Hepatocyte (in vitro differentiated cells): ENCODE results near the gene FHOD3. TPM values are rescaled to one million over a fixed set of nuclear protein-coding genes. Genes with fewer than 3 reads are reported as not detected.

ENCODE experiments used
- DNase-seq: peaks from one replicate; pipeline ENCODE4 v3.0.0-alpha.2; 2016; ENCODE audit warnings: low spot score
- H2AFZ ChIP-seq: fragments of 200-600 bp; sonication (generic); 2 replicates; pipeline ENCODE4 v1.6.0; 2016; ENCODE audit warnings: antibody characterized with exemption, mild to moderate bottlenecking
- H3K27ac ChIP-seq: fragments of 200-600 bp; sonication (generic); 2 replicates; pipeline ENCODE4 v1.5.1; 2016; ENCODE audit warnings: mild to moderate bottlenecking
- H3K27me3 ChIP-seq: fragments of 200-600 bp; sonication (generic); 2 replicates; pipeline ENCODE4 v1.6.1; 2016
- H3K36me3 ChIP-seq: fragments of 200-600 bp; sonication (generic); replicated peaks from 2 replicates; pipeline ENCODE4 v1.5.1; 2016; ENCODE audit warnings: low read depth; ENCODE audit not compliant: insufficient read depth
- H3K4me1 ChIP-seq: fragments of 200-600 bp; sonication (generic); 2 replicates; pipeline ENCODE4 v1.5.1; 2016; ENCODE audit warnings: mild to moderate bottlenecking, moderate library complexity; ENCODE audit not compliant: insufficient read depth
- H3K4me2 ChIP-seq: fragments of 200-600 bp; sonication (generic); 2 replicates; pipeline ENCODE4 v1.6.0; 2016
- H3K4me3 ChIP-seq: fragments of 200-600 bp; sonication (generic); 2 replicates; pipeline ENCODE4 v1.5.1; 2016; ENCODE audit warnings: mild to moderate bottlenecking
- H3K79me2 ChIP-seq: fragments of 200-600 bp; sonication (generic); 2 replicates; pipeline ENCODE4 v1.6.0; 2017; ENCODE audit warnings: mild to moderate bottlenecking
- H3K9me2 ChIP-seq: fragments of 200-600 bp; sonication (generic); replicated peaks from 2 replicates; pipeline ENCODE4 v1.6.0; 2017; ENCODE audit warnings: mild to moderate bottlenecking; ENCODE audit not compliant: insufficient read depth
- H3K9me3 ChIP-seq: fragments of 200-600 bp; sonication (generic); 2 replicates; pipeline ENCODE4 v1.5.1; 2016; ENCODE audit warnings: low read depth, mild to moderate bottlenecking
- H4K20me1 ChIP-seq: fragments of 200-600 bp; sonication (generic); 2 replicates; pipeline ENCODE4 v1.6.0; 2016; ENCODE audit warnings: mild to moderate bottlenecking; ENCODE audit not compliant: insufficient read depth, poor library complexity, severe bottlenecking
- EZH2 ChIP-seq: fragments of 200-600 bp; sonication (generic); IDR thresholded peaks from 2 replicates; pipeline ENCODE4 v1.6.1; 2016; ENCODE audit warnings: antibody characterized with exemption, mild to moderate bottlenecking, borderline replicate concordance
- EZH2phosphoT487 ChIP-seq: fragments of 200-600 bp; sonication (generic); IDR thresholded peaks from one replicate; pipeline ENCODE4 v1.6.1; 2018; ENCODE audit warnings: antibody characterized with exemption, mild to moderate bottlenecking, low read depth, moderate library complexity; ENCODE audit not compliant: unreplicated experiment, severe bottlenecking
- WGBS: methylation state at CpG from one replicate; pipeline ENCODE4 v1.1.6; 2016; ENCODE audit warnings: low lambda C conversion rate; ENCODE audit errors: missing lambda C conversion rate; 5-methylcytosine and 5-hydroxymethylcytosine counted together
- polyA plus RNA-seq: library from polyadenylated mRNA; unstranded; fragments of >200 nt; fragmentation: Nextera tagmentation; extraction: Ambion mirVana; gene quantifications from 2 replicates; pipeline ENCODE4 v1.2.1, GENCODE V29; 2016
- total RNA-seq: library from RNA; depleted of rRNA; stranded (reverse); fragments of >200 nt; gene quantifications from 2 replicates; pipeline ENCODE4 v1.2.3, GENCODE V29; 2014
- TF ChIP-seq, protein P1 (sequence below): fragments of 200-600 bp; sonication (generic); IDR thresholded peaks from 2 replicates; pipeline ENCODE4 v1.5.1; 2016; ENCODE audit warnings: antibody characterized with exemption, mild to moderate bottlenecking; ENCODE audit not compliant: poor library complexity

Gene FHOD3
- total and polyA plus RNA-seq, 2 experiments from 2014 or later = 1.7 to 2.7 TPM

DNA sequence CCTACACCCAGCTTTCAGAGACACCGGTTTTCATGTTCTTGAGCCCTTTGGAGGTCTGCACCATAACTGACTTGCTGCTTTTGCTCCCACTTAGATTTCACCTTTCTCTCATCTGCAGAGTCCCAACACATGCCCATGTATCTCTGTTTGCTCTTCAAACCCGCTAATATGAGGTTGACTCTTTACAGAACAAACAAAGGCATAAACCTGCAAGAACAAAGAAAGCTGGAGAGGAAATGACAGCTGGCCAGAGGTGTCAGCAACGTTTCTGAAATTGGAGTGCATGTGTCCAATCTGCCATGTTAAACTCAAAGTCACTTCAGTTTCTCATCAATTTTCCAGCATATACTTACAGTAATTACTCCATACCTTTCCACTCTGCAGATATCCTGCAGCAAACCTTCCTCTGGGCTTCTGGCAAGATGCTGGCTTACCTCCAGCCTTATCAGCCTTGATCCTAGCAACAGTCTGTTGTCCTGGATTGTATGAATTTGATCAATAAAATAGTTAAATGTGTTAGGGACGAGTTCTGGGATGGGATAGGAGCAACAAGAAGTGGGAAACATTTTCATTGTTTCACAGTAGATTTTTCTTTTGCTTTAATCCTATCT lies 157.4 kb downstream of the FHOD3 start:
- Histone ChIP-seq H3K79me2 (no peaks in the 10 kb centered on the region), H3K36me3 (no peaks in the 10 kb centered on the region), H3K4me2 (no peak overlapping the region), H3K27me3 (no peaks in the 10 kb centered on the region), H3K4me1 (no peaks in the 10 kb centered on the region), H2AFZ (no peak overlapping the region), H3K9me3 (no peaks in the 10 kb centered on the region), H3K27ac (no peak overlapping the region), H4K20me1 (no peaks in the 10 kb centered on the region), H3K4me3 (no peak overlapping the region), H3K9me2 (no peaks in the 10 kb centered on the region)
- WGBS = 39% methylated on average over 4 of the region's 4 CpGs
- TF ChIP-seq EZH2 (no peak), EZH2phosphoT487 (no peak)
- TF ChIP-seq, protein P1, sequence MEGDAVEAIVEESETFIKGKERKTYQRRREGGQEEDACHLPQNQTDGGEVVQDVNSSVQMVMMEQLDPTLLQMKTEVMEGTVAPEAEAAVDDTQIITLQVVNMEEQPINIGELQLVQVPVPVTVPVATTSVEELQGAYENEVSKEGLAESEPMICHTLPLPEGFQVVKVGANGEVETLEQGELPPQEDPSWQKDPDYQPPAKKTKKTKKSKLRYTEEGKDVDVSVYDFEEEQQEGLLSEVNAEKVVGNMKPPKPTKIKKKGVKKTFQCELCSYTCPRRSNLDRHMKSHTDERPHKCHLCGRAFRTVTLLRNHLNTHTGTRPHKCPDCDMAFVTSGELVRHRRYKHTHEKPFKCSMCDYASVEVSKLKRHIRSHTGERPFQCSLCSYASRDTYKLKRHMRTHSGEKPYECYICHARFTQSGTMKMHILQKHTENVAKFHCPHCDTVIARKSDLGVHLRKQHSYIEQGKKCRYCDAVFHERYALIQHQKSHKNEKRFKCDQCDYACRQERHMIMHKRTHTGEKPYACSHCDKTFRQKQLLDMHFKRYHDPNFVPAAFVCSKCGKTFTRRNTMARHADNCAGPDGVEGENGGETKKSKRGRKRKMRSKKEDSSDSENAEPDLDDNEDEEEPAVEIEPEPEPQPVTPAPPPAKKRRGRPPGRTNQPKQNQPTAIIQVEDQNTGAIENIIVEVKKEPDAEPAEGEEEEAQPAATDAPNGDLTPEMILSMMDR = no peak
- DNase-seq = no peak

DNA sequence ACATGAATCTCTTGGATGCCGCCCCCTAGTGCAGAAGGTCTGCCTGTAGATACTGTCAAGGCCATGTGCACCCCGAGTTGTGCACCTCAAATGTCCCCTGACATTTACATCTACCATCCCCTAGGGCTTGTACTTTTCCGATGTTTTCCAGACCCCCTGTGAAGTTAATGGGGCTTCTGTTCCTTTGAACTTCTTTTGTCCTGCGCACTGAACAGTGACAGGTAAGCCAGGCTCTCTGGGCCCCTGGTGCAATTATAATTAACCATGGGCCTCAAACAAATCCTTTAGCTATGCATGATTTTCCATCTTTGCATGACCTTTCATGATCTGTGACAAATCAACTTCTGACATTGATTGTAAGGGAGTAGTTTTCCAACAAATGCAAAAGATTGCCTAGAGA lies 158.4 kb downstream of the FHOD3 start:
- DNase-seq = no peak
- Histone ChIP-seq H3K4me1 (no peaks in the 10 kb centered on the region), H3K27ac (no peak overlapping the region), H2AFZ (no peak overlapping the region), H3K79me2 (no peaks in the 10 kb centered on the region), H3K4me3 (no peak overlapping the region), H3K4me2 (no peak overlapping the region), H3K36me3 (no peaks in the 10 kb centered on the region), H4K20me1 (no peaks in the 10 kb centered on the region), H3K9me2 (no peaks in the 10 kb centered on the region), H3K27me3 (no peaks in the 10 kb centered on the region), H3K9me3 (no peaks in the 10 kb centered on the region)
- whole genome bisulfite sequencing = 67% methylated on average over 4 of the region's 4 CpGs
- TF ChIP-seq, protein P1 = no peak
- TF ChIP-seq EZH2phosphoT487 (no peak), EZH2 (no peak)

DNA sequence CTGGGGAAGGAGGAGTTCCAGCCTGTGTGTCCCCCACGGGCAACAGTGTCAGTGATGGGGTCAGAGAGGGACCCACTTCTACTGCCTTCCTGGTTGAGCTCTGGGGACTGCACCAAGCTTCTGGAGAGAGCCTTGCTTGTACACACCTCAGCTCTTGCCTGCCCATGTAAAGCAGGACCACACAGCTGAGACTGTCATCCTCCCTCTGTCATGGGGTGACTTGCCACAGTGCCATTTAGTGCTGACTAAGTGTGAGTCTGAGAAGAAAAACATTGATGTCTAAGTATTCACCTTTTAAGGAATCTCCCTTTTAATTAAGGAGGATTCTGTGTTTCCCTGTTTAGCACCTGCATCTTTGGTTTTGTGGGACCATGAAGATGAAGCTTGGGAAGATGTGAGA lies 159.1 kb downstream of the FHOD3 start:
- H3K4me2 ChIP-seq = no peak overlapping the region
- no peak overlapping the region for H2AFZ ChIP-seq
- H3K36me3 ChIP-seq = no peaks in the 10 kb centered on the region
- WGBS = 88% methylated on average over 1 of the region's 1 CpG
- TF ChIP-seq, protein P1 = no peak
- TF ChIP-seq EZH2 (no peak), EZH2phosphoT487 (no peak)
- H3K9me3 ChIP-seq = no peaks in the 10 kb centered on the region
- no peaks in the 10 kb centered on the region for H3K9me2 ChIP-seq
- H3K27ac ChIP-seq = no peak overlapping the region
- H3K4me1 ChIP-seq = no peaks in the 10 kb centered on the region
- no peak for DNase-seq
- no peaks in the 10 kb centered on the region for H4K20me1 ChIP-seq
- H3K4me3 ChIP-seq = no peak overlapping the region
- H3K27me3 ChIP-seq = peaks cover 5% of the 10 kb centered on the region
- no peaks in the 10 kb centered on the region for H3K79me2 ChIP-seq
